GM04504 (cell line): Measurements from ENCODE around the gene TBL1X.
"Not testable (repeated sequence)": the region's sequence is repeated elsewhere in the genome, so short reads cannot be mapped to it uniquely, and the experiment has no call there.

Source experiments
- DNase-seq: peaks from one replicate; pipeline ENCODE4 v3.0.0-alpha.2; 2012; ENCODE audit warnings: low read depth

TBL1X gene

GRCh38 chrX:9765072-9765736 lies 300.3 kb downstream of the TBL1X start:
- no peak for DNase-seq

GRCh38 chrX:9765737-9766097 lies 300.9 kb downstream of the TBL1X start, which contains the start of gene GPR143:
Gene GPR143, minus strand, starts transcription at chrX:9765847. Its CDS starts 30 bp downstream, at chrX:9765817.
- no peak for DNase-seq

- no peak for DNase-seq
These were observed 302.5 kb downstream of the TBL1X start for GRCh38 chrX:9767375-9767774.

- DNase-seq = not testable (repeated sequence)
These were observed 303.5 kb downstream of the TBL1X start for GRCh38 chrX:9768321-9768839.

- no peak for DNase-seq
These were observed 305.5 kb downstream of the TBL1X start for GRCh38 chrX:9770319-9770718.

GRCh38 chrX:9772943-9773342 lies 308.1 kb downstream of the TBL1X start:
- DNase-seq = no peak

GRCh38 chrX:9775930-9776329 lies 311.1 kb downstream of the TBL1X start:
- DNase-seq = no peak

GRCh38 chrX:9781941-9782340 lies 317.1 kb downstream of the TBL1X start:
- DNase-seq = no peak

GRCh38 chrX:9784332-9784731 lies 319.5 kb downstream of the TBL1X start:
- DNase-seq = no peak

GRCh38 chrX:9785254-9785943 lies 320.5 kb downstream of the TBL1X start:
- no peak for DNase-seq

GRCh38 chrX:9785944-9786797 lies 321.3 kb downstream of the TBL1X start, which contains the start of gene SHROOM2:
Gene SHROOM2, plus strand, starts transcription at chrX:9786429. Its CDS starts 117 bp downstream, at chrX:9786546.
- DNase-seq = no peak

GRCh38 chrX:9786798-9787635 lies 322.2 kb downstream of the TBL1X start:
- DNase-seq = no peak

GRCh38 chrX:9788911-9789310 lies 324.1 kb downstream of the TBL1X start:
- DNase-seq = no peak

GRCh38 chrX:9789555-9789954 lies 324.7 kb downstream of the TBL1X start:
- no peak for DNase-seq
